ENCODE data around the gene ERCC6L2. TPM values are rescaled to one million over a fixed set of nuclear protein-coding genes. Genes with fewer than 3 reads are reported as not detected.

ERCC6L2 gene, protein sequence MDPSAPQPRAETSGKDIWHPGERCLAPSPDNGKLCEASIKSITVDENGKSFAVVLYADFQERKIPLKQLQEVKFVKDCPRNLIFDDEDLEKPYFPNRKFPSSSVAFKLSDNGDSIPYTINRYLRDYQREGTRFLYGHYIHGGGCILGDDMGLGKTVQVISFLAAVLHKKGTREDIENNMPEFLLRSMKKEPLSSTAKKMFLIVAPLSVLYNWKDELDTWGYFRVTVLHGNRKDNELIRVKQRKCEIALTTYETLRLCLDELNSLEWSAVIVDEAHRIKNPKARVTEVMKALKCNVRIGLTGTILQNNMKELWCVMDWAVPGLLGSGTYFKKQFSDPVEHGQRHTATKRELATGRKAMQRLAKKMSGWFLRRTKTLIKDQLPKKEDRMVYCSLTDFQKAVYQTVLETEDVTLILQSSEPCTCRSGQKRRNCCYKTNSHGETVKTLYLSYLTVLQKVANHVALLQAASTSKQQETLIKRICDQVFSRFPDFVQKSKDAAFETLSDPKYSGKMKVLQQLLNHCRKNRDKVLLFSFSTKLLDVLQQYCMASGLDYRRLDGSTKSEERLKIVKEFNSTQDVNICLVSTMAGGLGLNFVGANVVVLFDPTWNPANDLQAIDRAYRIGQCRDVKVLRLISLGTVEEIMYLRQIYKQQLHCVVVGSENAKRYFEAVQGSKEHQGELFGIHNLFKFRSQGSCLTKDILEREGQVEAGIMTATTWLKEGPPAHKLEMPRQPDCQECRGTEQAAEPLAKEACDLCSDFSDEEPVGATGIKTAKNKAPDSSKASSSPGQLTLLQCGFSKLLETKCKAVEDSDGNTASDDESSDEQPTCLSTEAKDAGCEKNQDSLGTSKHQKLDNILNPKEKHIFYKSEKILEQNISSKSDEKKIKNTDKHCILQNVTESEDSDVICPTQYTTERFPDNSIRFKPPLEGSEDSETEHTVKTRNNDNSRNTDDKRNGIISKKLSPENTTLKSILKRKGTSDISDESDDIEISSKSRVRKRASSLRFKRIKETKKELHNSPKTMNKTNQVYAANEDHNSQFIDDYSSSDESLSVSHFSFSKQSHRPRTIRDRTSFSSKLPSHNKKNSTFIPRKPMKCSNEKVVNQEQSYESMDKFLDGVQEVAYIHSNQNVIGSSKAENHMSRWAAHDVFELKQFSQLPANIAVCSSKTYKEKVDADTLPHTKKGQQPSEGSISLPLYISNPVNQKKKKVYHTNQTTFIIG (N-terminal part only)
- total RNA-seq = 74.2 and 76.7 TPM in 2 replicates
- polyA plus RNA-seq (2012) = 10.8 TPM

- DNase-seq (ENCODE audit: low read depth) = peak; percentile 100
Measured at GRCh38 chr9:95875305-95876137, at the start of gene ERCC6L2. TSS of gene ERCC6L2 (plus strand) at chr9:95875691. CDS start at chr9:95876039, 348 bp downstream.

DNA sequence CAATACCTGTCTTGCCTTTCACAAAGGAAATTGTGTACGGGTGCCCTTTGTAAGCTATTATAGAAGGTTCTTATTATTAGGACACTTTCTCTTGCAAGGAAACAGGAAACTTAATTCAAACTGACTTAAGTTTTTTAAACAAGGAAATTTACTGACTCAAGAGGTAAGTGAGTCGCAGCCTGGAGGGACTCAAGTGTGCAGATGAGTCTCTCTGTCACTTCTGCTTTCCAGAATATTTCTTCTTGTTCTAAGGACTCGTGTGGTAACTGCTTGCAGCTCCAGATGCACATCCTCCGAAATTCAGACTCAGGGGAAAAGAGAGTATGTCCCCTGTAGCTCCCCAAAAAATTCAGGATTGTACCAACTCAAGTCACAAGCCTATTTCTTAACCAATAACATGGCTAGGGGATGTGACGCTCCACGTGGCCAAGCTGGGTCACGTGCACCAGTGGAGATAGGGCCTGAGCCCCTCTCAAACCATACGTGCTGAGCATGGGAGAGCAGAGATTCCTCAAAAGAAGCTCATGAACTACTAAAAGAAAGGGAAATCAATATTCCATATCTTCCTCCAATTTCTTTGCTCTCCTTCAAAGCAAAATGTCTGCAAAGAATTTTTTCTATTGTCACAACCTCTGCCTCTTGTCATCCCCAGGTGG lies 49.2 kb upstream of the ERCC6L2 start:
- DNase-seq (ENCODE audit: low read depth) = no peak

DNA sequence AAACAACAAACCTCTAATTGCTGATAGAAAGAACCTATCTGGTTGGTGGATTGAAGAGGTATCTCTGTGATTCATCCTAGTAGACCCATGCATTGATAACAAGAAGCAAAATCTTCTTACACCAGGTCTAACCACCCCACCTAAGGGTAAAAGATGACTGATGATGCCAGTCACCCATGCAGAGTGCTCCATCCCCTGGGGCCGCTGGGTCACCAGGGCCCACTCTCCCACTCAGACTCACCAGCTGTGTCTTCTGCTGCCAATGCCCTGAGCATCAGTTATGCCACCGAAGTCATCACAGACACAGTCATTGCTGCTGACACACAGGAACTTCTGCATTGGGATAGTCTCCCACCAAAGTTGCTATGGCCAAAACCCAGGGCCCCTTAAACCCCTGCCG lies 44.7 kb upstream of the ERCC6L2 start:
- DNase-seq (ENCODE audit: low read depth) = no peak

DNA sequence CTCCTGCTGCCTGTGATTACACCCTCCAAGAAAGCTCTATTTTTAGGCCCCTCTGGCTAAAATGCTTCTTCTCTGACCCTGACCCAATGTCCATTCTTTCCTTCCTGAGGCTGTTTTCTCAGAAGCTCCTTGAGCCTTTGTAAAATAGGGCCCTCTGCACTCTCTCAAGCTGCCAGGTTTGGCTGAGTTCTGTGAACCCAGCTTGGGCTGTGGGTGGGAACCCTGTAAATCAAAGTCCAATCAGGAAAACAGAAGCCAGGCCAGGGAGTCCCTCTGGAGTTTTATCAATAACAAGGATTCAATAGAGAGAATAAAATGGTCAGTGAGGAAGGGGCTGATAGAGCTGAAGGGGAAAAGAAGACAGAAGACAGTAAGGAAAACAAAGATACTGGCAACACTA lies 43.7 kb upstream of the ERCC6L2 start:
- no peak for DNase-seq (ENCODE audit: low read depth)

DNA sequence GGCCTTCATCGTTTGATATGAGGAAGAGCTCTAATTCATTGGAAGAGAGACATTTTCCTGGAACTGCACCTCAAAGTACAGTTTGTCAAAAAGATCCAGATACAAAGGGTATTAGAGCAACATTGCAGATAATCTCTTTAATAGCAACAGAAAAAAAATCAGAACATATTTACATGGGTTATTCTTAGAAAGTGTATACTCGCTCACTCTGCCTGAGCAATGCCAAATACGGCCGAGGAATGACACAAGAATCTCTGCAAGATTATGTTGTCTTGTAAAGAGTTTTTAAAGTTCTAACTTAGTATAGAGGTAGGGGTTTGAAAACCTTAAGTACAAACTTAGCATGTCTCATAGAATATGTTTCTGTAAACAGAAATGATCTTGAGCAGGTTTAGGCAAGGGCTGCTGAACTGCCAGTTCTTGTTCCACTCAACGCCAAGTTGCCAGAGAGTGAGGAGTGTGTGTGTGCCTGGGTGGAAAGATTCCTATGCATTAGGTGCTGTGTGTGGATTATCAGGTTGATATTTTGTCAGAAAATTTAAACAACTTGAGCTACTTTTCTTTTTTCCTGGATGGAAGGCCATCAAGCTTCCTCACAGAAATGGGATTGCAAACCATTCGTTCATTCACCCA lies 41.8 kb upstream of the ERCC6L2 start:
- DNase-seq (ENCODE audit: low read depth) = no peak

DNA sequence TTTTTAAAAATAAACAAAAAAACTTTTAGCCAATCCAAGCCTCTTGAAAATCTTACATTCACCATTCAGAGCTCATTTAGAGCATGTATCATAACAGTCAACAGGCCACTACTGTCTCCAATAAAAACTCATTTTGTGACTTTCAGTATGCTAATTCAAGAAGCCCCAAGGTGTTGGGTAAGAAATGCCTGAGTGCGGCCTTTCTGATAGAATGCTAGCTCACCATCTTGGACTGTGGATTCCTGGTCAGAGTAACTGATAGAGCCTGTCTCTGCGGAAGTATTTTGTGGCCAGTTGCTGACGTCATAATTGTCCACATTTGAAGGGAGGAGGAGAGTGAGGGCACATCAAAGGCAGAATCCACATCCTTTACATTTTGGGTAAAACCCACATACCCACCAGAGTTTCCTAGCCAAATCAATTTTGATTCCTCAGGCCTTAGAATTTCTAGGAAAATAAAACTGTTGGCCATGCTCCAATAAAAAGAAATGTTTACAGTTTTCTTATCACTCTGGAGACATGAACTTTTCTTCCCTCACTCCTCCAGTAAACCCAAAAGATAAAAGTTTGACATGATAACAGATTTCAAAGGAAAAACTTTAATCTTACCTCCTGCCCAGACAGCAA lies 41.1 kb upstream of the ERCC6L2 start:
- DNase-seq (ENCODE audit: low read depth) = no peak

DNA sequence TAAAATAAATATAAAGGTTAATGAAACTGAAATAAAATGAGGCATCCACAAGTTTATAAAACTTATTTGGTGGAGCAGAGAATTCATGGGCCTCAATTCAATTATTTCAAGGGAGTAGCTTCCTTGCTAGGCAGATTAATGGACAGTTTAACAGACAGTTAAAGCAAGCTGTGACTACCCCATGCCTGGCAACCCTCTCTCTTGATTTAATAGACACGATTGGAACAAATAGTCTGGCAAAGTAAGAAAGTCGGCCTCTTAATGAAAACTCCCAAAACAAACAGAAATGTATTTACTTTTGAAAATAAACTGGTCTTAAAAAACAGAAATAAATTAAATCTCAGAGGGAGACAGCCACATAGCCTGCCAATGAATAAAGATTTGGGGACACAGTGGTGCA lies 40.1 kb upstream of the ERCC6L2 start:
- DNase-seq (ENCODE audit: low read depth) = no peak

DNA sequence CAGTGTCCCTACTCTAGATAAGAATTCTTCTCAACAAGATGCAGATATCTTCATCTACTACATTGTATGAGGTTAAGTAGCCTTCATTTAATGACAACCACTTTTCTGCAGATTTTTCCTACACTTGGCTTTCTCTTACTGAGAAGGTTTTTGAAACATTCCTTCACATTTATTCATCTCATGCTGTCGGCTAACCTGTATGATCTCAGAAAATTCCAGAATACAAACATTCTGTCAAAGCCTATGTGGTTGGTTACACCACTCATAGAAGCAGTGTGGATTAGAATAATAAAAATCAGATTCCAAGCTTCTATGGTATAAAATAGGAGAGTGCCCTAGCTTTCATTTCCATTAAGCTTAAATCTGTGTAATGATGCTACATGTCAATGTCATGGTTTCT lies 39.4 kb upstream of the ERCC6L2 start:
- DNase-seq (ENCODE audit: low read depth) = no peak

- no peak for DNase-seq (ENCODE audit: low read depth)
Measured at GRCh38 chr9:95839012-95839411, 36.5 kb upstream of the ERCC6L2 start.

DNA sequence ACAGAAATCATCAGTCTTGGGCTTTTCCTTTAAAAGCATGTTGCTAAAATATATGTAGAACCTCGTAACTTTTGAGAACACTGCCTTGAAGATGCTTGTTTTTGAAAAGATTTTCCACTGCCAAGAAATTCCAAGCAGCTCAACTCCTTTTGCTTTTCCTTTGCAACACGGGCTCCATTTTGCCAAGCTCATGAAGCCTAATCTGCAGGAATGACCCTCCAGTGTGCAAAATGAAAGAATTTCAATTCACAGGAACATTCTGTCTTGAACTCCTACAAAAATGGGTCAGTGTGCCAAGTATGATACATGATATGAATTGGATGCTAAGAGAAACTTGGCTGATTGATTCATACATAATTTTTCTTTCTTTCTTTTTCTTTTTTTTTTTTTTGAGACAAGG lies 35.4 kb upstream of the ERCC6L2 start:
- no peak for DNase-seq (ENCODE audit: low read depth)

DNA sequence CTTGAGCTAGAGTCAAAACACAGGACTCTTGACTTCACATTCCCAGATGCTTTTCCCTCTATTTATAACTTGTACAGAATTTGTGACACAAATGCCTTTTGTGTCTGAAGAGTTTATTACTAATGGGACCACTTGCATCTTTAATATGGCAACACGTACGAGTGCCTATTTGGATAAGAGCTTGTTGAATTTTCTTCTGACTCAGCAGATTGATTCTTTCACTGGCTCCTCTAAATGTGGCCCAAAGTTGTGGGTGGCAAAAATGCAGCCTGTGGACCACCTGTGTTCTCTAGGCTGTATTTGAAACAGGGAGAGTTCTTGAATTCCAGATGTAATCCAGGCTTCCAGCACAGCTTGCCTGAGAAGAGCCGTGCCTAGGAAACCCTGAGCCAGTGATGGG lies 34.1 kb upstream of the ERCC6L2 start:
- DNase-seq (ENCODE audit: low read depth) = no peak

DNA sequence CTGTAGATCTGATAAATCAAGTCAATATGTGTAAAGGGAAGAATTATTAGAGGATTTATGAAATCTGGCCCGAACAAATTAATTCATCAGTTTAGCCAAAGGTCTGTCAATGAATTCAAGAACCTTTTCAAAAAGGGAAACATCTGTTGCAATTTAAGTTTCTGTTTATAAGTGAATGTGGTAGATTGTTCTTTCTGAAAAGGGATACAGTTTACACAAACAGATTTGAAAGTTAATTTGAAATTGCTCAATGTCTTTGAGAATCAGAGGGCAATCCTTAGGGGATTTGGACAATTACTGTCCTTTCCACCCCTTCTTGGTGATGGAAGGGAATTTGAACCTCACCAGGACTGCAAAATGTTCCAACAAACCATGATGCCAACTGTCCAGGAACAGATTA lies 29.7 kb upstream of the ERCC6L2 start:
- no peak for DNase-seq (ENCODE audit: low read depth)

DNA sequence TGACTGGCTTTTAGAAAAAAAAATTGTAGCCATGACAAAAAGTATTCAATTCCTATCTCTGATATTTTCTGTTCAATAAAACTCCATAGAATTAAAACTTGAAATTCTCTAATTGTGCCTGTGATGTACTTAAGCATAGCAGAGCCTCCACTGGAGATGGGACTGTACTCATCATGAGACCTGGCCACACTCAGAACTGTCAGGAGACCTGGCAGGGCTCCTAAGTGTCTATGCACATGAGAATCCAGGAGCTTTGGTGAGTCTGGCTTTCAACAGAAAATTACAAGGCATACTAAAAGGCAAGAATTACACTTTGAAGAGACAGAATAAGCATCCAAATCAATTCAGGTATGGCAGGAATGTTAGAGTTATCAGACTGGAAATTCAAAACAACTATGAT lies 26.7 kb upstream of the ERCC6L2 start:
- DNase-seq (ENCODE audit: low read depth) = no peak

GRCh38 chr9:95852059-95853032 lies 23.1 kb upstream of the ERCC6L2 start:
- peak; percentile 6 for DNase-seq (ENCODE audit: low read depth)

GRCh38 chr9:95854386-95855020 lies 21.0 kb upstream of the ERCC6L2 start:
- no peak for DNase-seq (ENCODE audit: low read depth)

DNA sequence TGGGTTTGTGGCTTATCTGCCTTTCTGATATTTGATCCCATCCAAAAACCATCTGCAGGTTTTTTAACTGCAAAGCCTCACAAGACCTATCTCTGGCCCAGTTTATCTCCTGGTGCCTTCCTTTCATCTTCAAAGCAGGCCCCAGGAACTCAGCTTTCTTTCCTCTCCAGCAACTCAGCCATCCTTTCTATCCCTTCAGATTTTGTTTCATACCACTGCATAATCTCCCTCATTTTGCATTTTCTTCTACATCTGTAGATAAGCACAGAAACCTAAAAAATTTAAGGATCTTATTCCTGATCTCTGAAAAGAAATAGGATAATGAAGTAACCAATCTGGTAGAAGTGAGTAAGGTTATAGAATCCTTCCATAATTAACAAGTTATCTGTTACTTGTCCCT lies 19.5 kb upstream of the ERCC6L2 start:
- DNase-seq (ENCODE audit: low read depth) = no peak

DNA sequence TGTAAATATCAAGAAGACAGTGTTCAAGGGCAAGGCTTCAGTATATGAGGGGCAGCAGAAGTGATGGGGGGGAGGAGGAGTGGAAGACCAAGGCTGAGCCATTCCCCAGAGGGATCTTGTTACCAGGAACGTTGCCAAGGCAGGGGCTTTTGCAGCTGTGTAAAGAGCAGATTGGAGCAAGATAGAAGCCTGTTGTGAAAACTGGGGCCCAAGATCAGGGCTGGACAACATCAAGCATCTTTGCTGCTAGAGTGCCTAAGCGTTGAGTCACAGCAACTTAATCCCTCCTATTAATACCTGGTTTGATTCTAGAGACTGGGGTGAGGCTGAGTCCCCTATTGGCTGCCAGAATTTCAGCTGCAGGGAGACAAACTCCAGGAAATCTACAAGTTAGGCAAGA lies 18.4 kb upstream of the ERCC6L2 start:
- peak; percentile 72 for DNase-seq (ENCODE audit: low read depth)

- no peak for DNase-seq (ENCODE audit: low read depth)
Measured at GRCh38 chr9:95857896-95858295, 17.6 kb upstream of the ERCC6L2 start.
